HEK293 (cell line): ENCODE measurements around the gene JAGN1.
A peak's percentile ranks its signal among the peaks of the same experiment; 100 is the strongest.

Experiments
- BCL11B ChIP-seq: fragments of 450-650 bp; formaldehyde crosslinking; IDR thresholded peaks from 2 replicates; pipeline ENCODE4 v1.5.1; 2016; ENCODE audit warnings: low read depth, missing biosample characterization, missing genetic modification characterization
- GFI1B ChIP-seq: fragments of 450-650 bp; formaldehyde crosslinking; IDR thresholded peaks from 2 replicates; pipeline ENCODE4 v1.5.1; 2016; ENCODE audit warnings: missing biosample characterization, missing genetic modification characterization
- KLF16 ChIP-seq: fragments of 450-650 bp; formaldehyde crosslinking; IDR thresholded peaks from 2 replicates; pipeline ENCODE4 v1.5.1; 2017; ENCODE audit warnings: missing biosample characterization, missing genetic modification characterization
- MEIS1 ChIP-seq: sonication (generic); formaldehyde crosslinking; IDR thresholded peaks from 2 replicates; pipeline ENCODE4 v1.8.1; 2022; ENCODE audit warnings: missing genetic modification reagents, mild to moderate bottlenecking, borderline replicate concordance
- SALL2 ChIP-seq: fragments of 450-650 bp; formaldehyde crosslinking; IDR thresholded peaks from 2 replicates; pipeline ENCODE4 v1.5.0; 2017; ENCODE audit warnings: missing biosample characterization, mild to moderate bottlenecking, missing genetic modification characterization, borderline replicate concordance
- SCRT1 ChIP-seq: fragments of 450-650 bp; formaldehyde crosslinking; IDR thresholded peaks from 2 replicates; pipeline ENCODE4 v1.5.1; 2016; ENCODE audit warnings: missing biosample characterization, missing genetic modification characterization, borderline replicate concordance
- SCRT2 ChIP-seq: fragments of 450-650 bp; formaldehyde crosslinking; IDR thresholded peaks from 2 replicates; pipeline ENCODE4 v1.5.1; 2016; ENCODE audit warnings: missing biosample characterization, missing genetic modification characterization
- SETDB1 ChIP-seq: IDR thresholded peaks from one replicate; pipeline ENCODE4 v1.6.1; 2017; ENCODE audit warnings: mild to moderate bottlenecking, low read length, moderate library complexity, mixed read lengths; ENCODE audit not compliant: insufficient read length
- ZNF133 ChIP-seq: fragments of 450-650 bp; formaldehyde crosslinking; IDR thresholded peaks from 2 replicates; pipeline ENCODE4 v1.5.1; 2016; ENCODE audit warnings: missing biosample characterization, missing genetic modification characterization
- ZNF146 ChIP-seq: fragments of 450-650 bp; formaldehyde crosslinking; IDR thresholded peaks from 2 replicates; pipeline ENCODE4 v1.5.1; 2016; ENCODE audit warnings: missing biosample characterization, missing genetic modification characterization
- ZNF16 ChIP-seq: fragments of 450-650 bp; formaldehyde crosslinking; IDR thresholded peaks from 2 replicates; pipeline ENCODE4 v1.5.1; 2016; ENCODE audit warnings: low read depth, missing biosample characterization, missing genetic modification characterization
- ZNF169 ChIP-seq: fragments of 450-650 bp; formaldehyde crosslinking; IDR thresholded peaks from 2 replicates; pipeline ENCODE4 v1.5.1; 2016; ENCODE audit warnings: missing biosample characterization, missing genetic modification characterization
- ZNF175 ChIP-seq: fragments of 450-650 bp; formaldehyde crosslinking; IDR thresholded peaks from 2 replicates; pipeline ENCODE4 v1.5.1; 2016; ENCODE audit warnings: missing biosample characterization, missing genetic modification characterization
- ZNF24 ChIP-seq: fragments of 450-650 bp; formaldehyde crosslinking; IDR thresholded peaks from 2 replicates; pipeline ENCODE4 v1.5.1; 2016; ENCODE audit warnings: missing biosample characterization, missing genetic modification characterization
- ZNF292 ChIP-seq: fragments of 450-650 bp; formaldehyde crosslinking; IDR thresholded peaks from 2 replicates; pipeline ENCODE4 v1.5.1; 2016; ENCODE audit warnings: low read depth, missing biosample characterization, missing genetic modification characterization, borderline replicate concordance
- ZNF354C ChIP-seq: fragments of 450-650 bp; formaldehyde crosslinking; IDR thresholded peaks from 2 replicates; pipeline ENCODE4 v1.5.1; 2016; ENCODE audit warnings: missing biosample characterization, missing genetic modification characterization, low read depth, borderline replicate concordance
- ZNF416 ChIP-seq: fragments of 450-650 bp; formaldehyde crosslinking; IDR thresholded peaks from 2 replicates; pipeline ENCODE4 v1.5.1; 2016; ENCODE audit warnings: missing biosample characterization, missing genetic modification characterization
- ZNF433 ChIP-seq: fragments of 450-650 bp; formaldehyde crosslinking; IDR thresholded peaks from 2 replicates; pipeline ENCODE4 v1.5.1; 2016; ENCODE audit warnings: missing biosample characterization, missing genetic modification characterization, low read depth
- ZNF529 ChIP-seq: fragments of 450-650 bp; formaldehyde crosslinking; IDR thresholded peaks from 2 replicates; pipeline ENCODE4 v1.5.1; 2017; ENCODE audit warnings: missing genetic modification characterization, missing biosample characterization; ENCODE audit not compliant: insufficient replicate concordance
- ZNF549 ChIP-seq: fragments of 450-650 bp; IDR thresholded peaks from 2 replicates; pipeline ENCODE4 v1.5.1; 2018; ENCODE audit warnings: missing biosample characterization, missing genetic modification characterization, mild to moderate bottlenecking, inconsistent platforms, moderate library complexity
- ZNF558 ChIP-seq: fragments of 450-650 bp; formaldehyde crosslinking; IDR thresholded peaks from 2 replicates; pipeline ENCODE4 v1.5.1; 2016; ENCODE audit warnings: missing biosample characterization, missing genetic modification characterization
- ZNF624 ChIP-seq: fragments of 450-650 bp; formaldehyde crosslinking; IDR thresholded peaks from 2 replicates; pipeline ENCODE4 v1.5.1; 2017; ENCODE audit warnings: missing biosample characterization, missing genetic modification characterization
- ZNF76 ChIP-seq: fragments of 450-650 bp; formaldehyde crosslinking; IDR thresholded peaks from 2 replicates; pipeline ENCODE4; 2016; ENCODE audit warnings: low read depth, missing biosample characterization, missing genetic modification characterization, borderline replicate concordance
- TF ChIP-seq, protein P1 (sequence below): fragments of 450-650 bp; formaldehyde crosslinking; IDR thresholded peaks from 2 replicates; pipeline ENCODE4 v1.5.1; 2017; ENCODE audit warnings: missing biosample characterization, mild to moderate bottlenecking, missing genetic modification characterization, moderate library complexity
- TF ChIP-seq, protein P2 (sequence below): fragments of 450-650 bp; formaldehyde crosslinking; IDR thresholded peaks from 2 replicates; pipeline ENCODE4 v1.5.1; 2016; ENCODE audit warnings: missing biosample characterization, missing genetic modification characterization
- TF ChIP-seq, protein P3 (sequence below): fragments of 450-650 bp; formaldehyde crosslinking; IDR thresholded peaks from 2 replicates; pipeline ENCODE4; 2016; ENCODE audit warnings: missing biosample characterization, missing genetic modification characterization
- TF ChIP-seq, protein P4 (sequence below): sonication (generic); formaldehyde crosslinking; IDR thresholded peaks from 2 replicates; pipeline ENCODE4 v1.8.1; 2022; ENCODE audit warnings: mild to moderate bottlenecking, moderate library complexity, missing genetic modification reagents
- TF ChIP-seq, protein P5 (sequence below): fragments of 450-650 bp; formaldehyde crosslinking; IDR thresholded peaks from 2 replicates; pipeline ENCODE4 v1.5.0; 2017; ENCODE audit warnings: missing biosample characterization, missing genetic modification characterization, borderline replicate concordance

The JAGN1 gene

DNA sequence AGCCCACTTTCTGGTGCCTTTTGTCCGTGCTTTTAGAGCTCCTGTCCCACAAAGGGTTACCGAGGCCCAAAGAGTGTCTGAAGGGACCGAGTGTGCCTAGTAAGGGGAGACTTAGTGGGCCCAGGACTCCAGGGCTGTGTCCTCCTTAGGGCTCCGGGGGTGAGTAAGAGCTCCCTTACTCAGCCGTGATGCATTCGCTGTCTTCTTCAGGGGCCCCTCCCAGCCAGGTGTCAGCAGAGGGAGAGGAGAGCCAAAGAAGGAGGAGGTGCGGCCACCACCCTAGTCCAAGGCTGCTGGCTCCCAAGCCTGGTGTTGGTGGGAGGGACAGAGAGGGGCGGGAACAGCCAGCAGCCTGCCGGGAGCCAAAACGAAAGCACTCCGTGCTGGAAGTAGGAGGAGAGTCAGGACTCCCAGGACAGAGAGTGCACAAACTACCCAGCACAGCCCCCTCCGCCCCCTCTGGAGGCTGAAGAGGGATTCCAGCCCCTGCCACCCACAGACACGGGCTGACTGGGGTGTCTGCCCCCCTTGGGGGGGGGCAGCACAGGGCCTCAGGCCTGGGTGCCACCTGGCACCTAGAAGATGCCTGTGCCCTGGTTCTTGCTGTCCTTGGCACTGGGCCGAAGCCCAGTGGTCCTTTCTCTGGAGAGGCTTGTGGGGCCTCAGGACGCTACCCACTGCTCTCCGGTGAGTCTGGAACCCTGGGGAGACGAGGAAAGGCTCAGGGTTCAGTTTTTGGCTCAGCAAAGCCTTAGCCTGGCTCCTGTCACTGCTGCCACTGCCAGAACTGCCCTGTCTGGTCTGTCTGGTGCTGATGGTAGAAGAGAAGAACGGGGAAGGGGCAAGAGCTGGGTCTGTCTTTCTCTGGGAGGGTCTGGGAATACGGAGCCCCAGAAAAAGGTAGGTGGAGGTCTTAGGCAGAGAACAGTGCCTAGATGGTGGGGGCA lies 26.6 kb downstream of the JAGN1 start, which contains the start of gene IL17RC (continued):
- TF ChIP-seq ZNF529 (tag by site-specific recombination) = no peak
- TF ChIP-seq, protein P1, sequence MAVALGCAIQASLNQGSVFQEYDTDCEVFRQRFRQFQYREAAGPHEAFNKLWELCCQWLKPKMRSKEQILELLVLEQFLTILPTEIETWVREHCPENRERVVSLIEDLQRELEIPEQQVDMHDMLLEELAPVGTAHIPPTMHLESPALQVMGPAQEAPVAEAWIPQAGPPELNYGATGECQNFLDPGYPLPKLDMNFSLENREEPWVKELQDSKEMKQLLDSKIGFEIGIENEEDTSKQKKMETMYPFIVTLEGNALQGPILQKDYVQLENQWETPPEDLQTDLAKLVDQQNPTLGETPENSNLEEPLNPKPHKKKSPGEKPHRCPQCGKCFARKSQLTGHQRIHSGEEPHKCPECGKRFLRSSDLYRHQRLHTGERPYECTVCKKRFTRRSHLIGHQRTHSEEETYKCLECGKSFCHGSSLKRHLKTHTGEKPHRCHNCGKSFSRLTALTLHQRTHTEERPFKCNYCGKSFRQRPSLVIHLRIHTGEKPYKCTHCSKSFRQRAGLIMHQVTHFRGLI = no peak
- no peak for TF ChIP-seq ZNF146 (tag by site-specific recombination)
- TF ChIP-seq ZNF133 (tag by site-specific recombination) = no peak
- no peak for TF ChIP-seq KLF16 (tag by site-specific recombination)
- no peak for TF ChIP-seq SALL2
- no peak for TF ChIP-seq ZNF175 (tag by site-specific recombination)
- TF ChIP-seq, protein P2, sequence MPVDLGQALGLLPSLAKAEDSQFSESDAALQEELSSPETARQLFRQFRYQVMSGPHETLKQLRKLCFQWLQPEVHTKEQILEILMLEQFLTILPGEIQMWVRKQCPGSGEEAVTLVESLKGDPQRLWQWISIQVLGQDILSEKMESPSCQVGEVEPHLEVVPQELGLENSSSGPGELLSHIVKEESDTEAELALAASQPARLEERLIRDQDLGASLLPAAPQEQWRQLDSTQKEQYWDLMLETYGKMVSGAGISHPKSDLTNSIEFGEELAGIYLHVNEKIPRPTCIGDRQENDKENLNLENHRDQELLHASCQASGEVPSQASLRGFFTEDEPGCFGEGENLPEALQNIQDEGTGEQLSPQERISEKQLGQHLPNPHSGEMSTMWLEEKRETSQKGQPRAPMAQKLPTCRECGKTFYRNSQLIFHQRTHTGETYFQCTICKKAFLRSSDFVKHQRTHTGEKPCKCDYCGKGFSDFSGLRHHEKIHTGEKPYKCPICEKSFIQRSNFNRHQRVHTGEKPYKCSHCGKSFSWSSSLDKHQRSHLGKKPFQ (tag by site-specific recombination) = no peak
- no peak for TF ChIP-seq ZNF416
- no peak for TF ChIP-seq ZNF433 (tag by site-specific recombination)
- no peak for TF ChIP-seq ZNF169 (tag by site-specific recombination)
- TF ChIP-seq SCRT2 (tag by site-specific recombination) = no peak
- no peak for TF ChIP-seq SETDB1
- TF ChIP-seq MEIS1 = no peak
- TF ChIP-seq, protein P3, sequence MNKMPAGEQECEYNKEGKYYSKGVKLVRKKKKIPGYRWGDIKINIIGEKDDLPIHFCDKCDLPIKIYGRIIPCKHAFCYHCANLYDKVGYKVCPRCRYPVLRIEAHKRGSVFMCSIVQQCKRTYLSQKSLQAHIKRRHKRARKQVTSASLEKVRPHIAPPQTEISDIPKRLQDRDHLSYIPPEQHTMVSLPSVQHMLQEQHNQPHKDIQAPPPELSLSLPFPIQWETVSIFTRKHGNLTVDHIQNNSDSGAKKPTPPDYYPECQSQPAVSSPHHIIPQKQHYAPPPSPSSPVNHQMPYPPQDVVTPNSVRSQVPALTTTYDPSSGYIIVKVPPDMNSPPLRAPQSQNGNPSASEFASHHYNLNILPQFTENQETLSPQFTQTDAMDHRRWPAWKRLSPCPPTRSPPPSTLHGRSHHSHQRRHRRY (tag by site-specific recombination) = no peak
- TF ChIP-seq BCL11B = no peak
- TF ChIP-seq ZNF558 (tag by site-specific recombination) = no peak
- no peak for TF ChIP-seq ZNF624 (tag by site-specific recombination)
- TF ChIP-seq GFI1B (tag by site-specific recombination) = no peak
- TF ChIP-seq, protein P4, sequence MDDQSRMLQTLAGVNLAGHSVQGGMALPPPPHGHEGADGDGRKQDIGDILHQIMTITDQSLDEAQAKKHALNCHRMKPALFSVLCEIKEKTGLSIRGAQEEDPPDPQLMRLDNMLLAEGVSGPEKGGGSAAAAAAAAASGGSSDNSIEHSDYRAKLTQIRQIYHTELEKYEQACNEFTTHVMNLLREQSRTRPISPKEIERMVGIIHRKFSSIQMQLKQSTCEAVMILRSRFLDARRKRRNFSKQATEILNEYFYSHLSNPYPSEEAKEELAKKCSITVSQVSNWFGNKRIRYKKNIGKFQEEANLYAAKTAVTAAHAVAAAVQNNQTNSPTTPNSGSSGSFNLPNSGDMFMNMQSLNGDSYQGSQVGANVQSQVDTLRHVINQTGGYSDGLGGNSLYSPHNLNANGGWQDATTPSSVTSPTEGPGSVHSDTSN (CRISPR knock-in tag) = no peak
- TF ChIP-seq, protein P5, sequence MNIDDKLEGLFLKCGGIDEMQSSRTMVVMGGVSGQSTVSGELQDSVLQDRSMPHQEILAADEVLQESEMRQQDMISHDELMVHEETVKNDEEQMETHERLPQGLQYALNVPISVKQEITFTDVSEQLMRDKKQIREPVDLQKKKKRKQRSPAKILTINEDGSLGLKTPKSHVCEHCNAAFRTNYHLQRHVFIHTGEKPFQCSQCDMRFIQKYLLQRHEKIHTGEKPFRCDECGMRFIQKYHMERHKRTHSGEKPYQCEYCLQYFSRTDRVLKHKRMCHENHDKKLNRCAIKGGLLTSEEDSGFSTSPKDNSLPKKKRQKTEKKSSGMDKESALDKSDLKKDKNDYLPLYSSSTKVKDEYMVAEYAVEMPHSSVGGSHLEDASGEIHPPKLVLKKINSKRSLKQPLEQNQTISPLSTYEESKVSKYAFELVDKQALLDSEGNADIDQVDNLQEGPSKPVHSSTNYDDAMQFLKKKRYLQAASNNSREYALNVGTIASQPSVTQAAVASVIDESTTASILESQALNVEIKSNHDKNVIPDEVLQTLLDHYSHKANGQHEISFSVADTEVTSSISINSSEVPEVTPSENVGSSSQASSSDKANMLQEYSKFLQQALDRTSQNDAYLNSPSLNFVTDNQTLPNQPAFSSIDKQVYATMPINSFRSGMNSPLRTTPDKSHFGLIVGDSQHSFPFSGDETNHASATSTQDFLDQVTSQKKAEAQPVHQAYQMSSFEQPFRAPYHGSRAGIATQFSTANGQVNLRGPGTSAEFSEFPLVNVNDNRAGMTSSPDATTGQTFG (tag by site-specific recombination) = no peak
- no peak for TF ChIP-seq ZNF354C
- TF ChIP-seq ZNF24 = no peak
- no peak for TF ChIP-seq ZNF16
- no peak for TF ChIP-seq SCRT1 (tag by site-specific recombination)
- TF ChIP-seq ZNF76 (tag by site-specific recombination) = peak; percentile 60; the same call in 1 of the 2 replicates
- TF ChIP-seq ZNF549 (tag by site-specific recombination) = no peak
- no peak for TF ChIP-seq ZNF292 (tag by site-specific recombination)
